ENCODE data around the gene BMF.
"Not testable (repeated sequence)": the region's sequence is repeated elsewhere in the genome, so short reads cannot be mapped to it uniquely, and the experiment has no call there.

BMF gene

GRCh38 chr15:40128766-40129660 is 20.3 kb upstream of the BMF start:
- no peak for DNase-seq (ENCODE audit: low read depth in 2 of 2, low spot score in 1 of 2)

GRCh38 chr15:40125950-40126349 is 17.3 kb upstream of the BMF start:
- DNase-seq (ENCODE audit: low read depth in 2 of 2, low spot score in 1 of 2), result no peak

- DNase-seq (ENCODE audit: low read depth in 2 of 2, low spot score in 1 of 2), result not testable (repeated sequence)
Measured at GRCh38 chr15:40124807-40125285, 16.2 kb upstream of the BMF start.

- DNase-seq (ENCODE audit: low read depth in 2 of 2, low spot score in 1 of 2), result not testable (repeated sequence)
Measured at GRCh38 chr15:40124333-40124732, 15.7 kb upstream of the BMF start.

- not testable (repeated sequence) for DNase-seq (ENCODE audit: low read depth in 2 of 2, low spot score in 1 of 2)
Measured at GRCh38 chr15:40123863-40124262, 15.2 kb upstream of the BMF start.

GRCh38 chr15:40122989-40123388 is 14.3 kb upstream of the BMF start:
- not testable (repeated sequence) for DNase-seq (ENCODE audit: low read depth in 2 of 2, low spot score in 1 of 2)

- DNase-seq (ENCODE audit: low read depth in 2 of 2, low spot score in 1 of 2), result no peak
Measured at GRCh38 chr15:40121911-40122638, 13.4 kb upstream of the BMF start.

- DNase-seq (ENCODE audit: low read depth in 2 of 2, low spot score in 1 of 2), result no peak
Measured at GRCh38 chr15:40118473-40118872, 9.8 kb upstream of the BMF start.

- DNase-seq (ENCODE audit: low read depth in 2 of 2, low spot score in 1 of 2), result peak in 1 of 2 donors; percentile 18
Measured at GRCh38 chr15:40115670-40116093, 7.0 kb upstream of the BMF start.

GRCh38 chr15:40115106-40115505 is 6.4 kb upstream of the BMF start:
- DNase-seq (ENCODE audit: low read depth in 2 of 2, low spot score in 1 of 2), result not testable (repeated sequence)

- no peak for DNase-seq (ENCODE audit: low read depth in 2 of 2, low spot score in 1 of 2)
Measured at GRCh38 chr15:40114218-40114617, 5.5 kb upstream of the BMF start.

- no peak for DNase-seq (ENCODE audit: low read depth in 2 of 2, low spot score in 1 of 2)
Measured at GRCh38 chr15:40112789-40113188, 4.1 kb upstream of the BMF start.

- no peak for DNase-seq (ENCODE audit: low read depth in 2 of 2, low spot score in 1 of 2)
Measured at GRCh38 chr15:40111888-40112287, 3.2 kb upstream of the BMF start.

GRCh38 chr15:40110866-40111550 is 2.3 kb upstream of the BMF start:
- DNase-seq (ENCODE audit: low read depth in 2 of 2, low spot score in 1 of 2), result no peak

GRCh38 chr15:40108061-40108854 is 421 bp downstream of the BMF start:
- DNase-seq (ENCODE audit: low read depth in 2 of 2, low spot score in 1 of 2), result no peak

- DNase-seq (ENCODE audit: low read depth in 2 of 2, low spot score in 1 of 2), result no peak
Measured at GRCh38 chr15:40106203-40107161, 2.2 kb downstream of the BMF start.

- no peak for DNase-seq (ENCODE audit: low read depth in 2 of 2, low spot score in 1 of 2)
Measured at GRCh38 chr15:40105517-40106202, 3.0 kb downstream of the BMF start.

GRCh38 chr15:40104865-40105516 is 3.7 kb downstream of the BMF start:
- peak; percentile 42 to 61 for DNase-seq (ENCODE audit: low read depth in 2 of 2, low spot score in 1 of 2)
